A549 (cell line): ENCODE results near the gene RECK. TPM values are rescaled to one million over a fixed set of nuclear protein-coding genes. Genes with fewer than 3 reads are reported as not detected.

Experiments
- ATAC-seq, 2 experiments: fragments of 200-7000 bp in 1 of 2; fragments of >200 bp in 1 of 2; cut with Nextera tagmentation in 1 of 2; cut with Tn5 transposase in 1 of 2; 3 replicates each; pipeline versions ENCODE4 v1.8.0 to v1.9.1; 2018 to 2020; ENCODE audit warnings: mild to moderate bottlenecking in 1 of 2, moderate library complexity in 1 of 2
- CTCF ChIA-PET: fragments of 300-600 bp; sonication (Branson Sonifier 250); formaldehyde crosslinking; extraction: SDS; loops from one replicate; lab custom pipeline; 2021; ENCODE audit warnings: antibody characterized with exemption, inconsistent platforms; lab: Yijun Ruan, JAX
- POLR2A ChIA-PET: fragments of 350-600 bp; formaldehyde crosslinking; extraction: SDS; loops from one replicate; lab custom pipeline; 2021; ENCODE audit warnings: antibody characterized with exemption, inconsistent platforms; lab: Yijun Ruan, JAX
- DNase-seq, 2 experiments: peaks; one replicate each; pipeline versions ENCODE4 v3.0.0 to v3.0.0-alpha.2; 2011 to 2016; ENCODE audit warnings: low read depth in 1 of 2, low spot score in 1 of 2
- FAIRE-seq: peaks from 2 replicates; lab custom pipeline; 2011; peaks lifted over from hg19 to GRCh38; lab: Jason Lieb, UNC
- H3K27ac ChIP-seq, 2 experiments: fragments of >200 bp; sonication (Bioruptor Twin); formaldehyde crosslinking; 3 replicates each; pipeline ENCODE4 v1.5.1; 2016 to 2017
- H3K4me1 ChIP-seq: fragments of >200 bp; sonication (Bioruptor Twin); formaldehyde crosslinking; 3 replicates; pipeline ENCODE4 v1.6.1; 2016
- H3K4me2 ChIP-seq: fragments of >200 bp; sonication (Bioruptor Twin); formaldehyde crosslinking; 3 replicates; pipeline ENCODE4 v1.6.1; 2016
- H3K4me3 ChIP-seq: fragments of >200 bp; sonication (Bioruptor Twin); formaldehyde crosslinking; 3 replicates; pipeline ENCODE4 v1.5.1; 2016
- H3K9me3 ChIP-seq: fragments of >200 bp; sonication (Bioruptor Twin); formaldehyde crosslinking; 3 replicates; pipeline ENCODE4 v1.6.1; 2016
- CEBPB ChIP-seq, 2 experiments: fragments of >200 bp in 1 of 2; sonication (Bioruptor Twin) in 1 of 2; formaldehyde crosslinking in 1 of 2; IDR thresholded peaks; 2 replicates each; pipeline ENCODE4 v1.6.1; 2012 to 2016
- CHD2 ChIP-seq: fragments of 150-350 bp; IDR thresholded peaks from 2 replicates; pipeline ENCODE4 v1.6.1; 2014; ENCODE audit warnings: low read length; ENCODE audit not compliant: partially characterized antibody
- EHF ChIP-seq: fragments of 250-450 bp; sonication (Bioruptor Pico); IDR thresholded peaks from 2 replicates; pipeline ENCODE4 v1.5.0; 2020; ENCODE audit warnings: mild to moderate bottlenecking
- EP300 ChIP-seq, 2 experiments: fragments of >200 bp; sonication (Bioruptor Twin); formaldehyde crosslinking; IDR thresholded peaks; 2 replicates in 1 of 2; 3 replicates in 1 of 2; pipeline ENCODE4 v1.6.1; 2016 to 2017
- GATA3 ChIP-seq: IDR thresholded peaks from 2 replicates; pipeline ENCODE4 v1.6.1; 2012; ENCODE audit warnings: borderline replicate concordance
- HEYL ChIP-seq: fragments of 250-450 bp; sonication (Bioruptor Pico); IDR thresholded peaks from 2 replicates; pipeline ENCODE4 v1.8.0; 2021; ENCODE audit warnings: mild to moderate bottlenecking, moderate library complexity
- HOXB13 ChIP-seq: fragments of 250-450 bp; sonication (Bioruptor Pico); IDR thresholded peaks from 2 replicates; pipeline ENCODE4 v1.5.0; 2020; ENCODE audit warnings: low read depth, mild to moderate bottlenecking, moderate library complexity
- JUNB ChIP-seq: fragments of >200 bp; sonication (Bioruptor Twin); formaldehyde crosslinking; IDR thresholded peaks from 2 replicates; pipeline ENCODE4 v1.6.1; 2016
- KDM5A ChIP-seq: fragments of 200-600 bp; sonication (generic); IDR thresholded peaks from 2 replicates; pipeline ENCODE4 v1.6.1; 2016; ENCODE audit warnings: antibody characterized with exemption, mild to moderate bottlenecking
- MYC ChIP-seq: IDR thresholded peaks from 2 replicates; pipeline ENCODE4 v1.6.1; 2012; ENCODE audit warnings: mild to moderate bottlenecking, inconsistent platforms, low read length, improper control_type of control experiment, borderline replicate concordance
- NR3C1 ChIP-seq: fragments of >200 bp; sonication (Bioruptor Twin); formaldehyde crosslinking; IDR thresholded peaks from 3 replicates; pipeline ENCODE4 v1.6.1; 2017
- PHF8 ChIP-seq: fragments of 200-600 bp; sonication (generic); IDR thresholded peaks from 2 replicates; pipeline ENCODE4 v1.6.1; 2016; ENCODE audit warnings: low read depth, mild to moderate bottlenecking, antibody characterized with exemption, moderate library complexity, borderline replicate concordance
- RAD21 ChIP-seq, 2 experiments: fragments of >200 bp in 1 of 2; sonication (Bioruptor Twin) in 1 of 2; formaldehyde crosslinking in 1 of 2; IDR thresholded peaks in 1 of 2; conservative IDR thresholded peaks in 1 of 2; 2 replicates in 1 of 2; 3 replicates in 1 of 2; pipeline ENCODE4 v1.6.1; 2012 to 2018; ENCODE audit warnings: inconsistent platforms in 1 of 2
- RARB ChIP-seq: fragments of 250-450 bp; sonication (Bioruptor Pico); IDR thresholded peaks from 2 replicates; pipeline ENCODE4 v1.8.0; 2021; ENCODE audit warnings: mild to moderate bottlenecking, moderate library complexity
- RNF2 ChIP-seq: fragments of 200-600 bp; sonication (generic); IDR thresholded peaks from 2 replicates; pipeline ENCODE4 v1.6.1; 2016; ENCODE audit warnings: low read depth, mild to moderate bottlenecking, antibody characterized with exemption, moderate library complexity, borderline replicate concordance
- SMC3 ChIP-seq: fragments of >200 bp; sonication (Bioruptor Twin); formaldehyde crosslinking; IDR thresholded peaks from 3 replicates; pipeline ENCODE4 v1.6.1; 2018; ENCODE audit warnings: inconsistent platforms
- ZFP36 ChIP-seq: fragments of 450-650 bp; IDR thresholded peaks from 2 replicates; pipeline ENCODE4 v1.6.1; 2014; ENCODE audit warnings: borderline replicate concordance; ENCODE audit not compliant: partially characterized antibody
- WGBS: methylation state at CpG from one replicate; pipeline ENCODE4 v1.1.6; 2017; ENCODE audit errors: missing lambda C conversion rate; 5-methylcytosine and 5-hydroxymethylcytosine counted together
- polyA plus RNA-seq, 4 experiments: library from polyadenylated mRNA; depleted of rRNA in 3 of 4; stranded (reverse); fragments of >200 nt; fragmentation: RNase III in 1 of 4; extraction: RNeasy Plus Mini Kit Qiagen cat#74134 plus additional on column Dnase treatment in 1 of 4; gene quantifications; 2 replicates in 3 of 4; 3 replicates in 1 of 4; pipeline ENCODE4 v1.2.3, GENCODE V29; 2011 to 2017
- TF ChIP-seq, protein P1 (sequence below): IDR thresholded peaks from 2 replicates; pipeline ENCODE4 v1.6.1; 2012
- TF ChIP-seq, protein P2 (sequence below): fragments of 250-450 bp; sonication (Bioruptor Pico); IDR thresholded peaks from 2 replicates; pipeline ENCODE4 v1.5.0; 2021; ENCODE audit warnings: mild to moderate bottlenecking, moderate library complexity, borderline replicate concordance
- TF ChIP-seq, protein P3 (sequence below): fragments of >200 bp; sonication (Bioruptor Twin); formaldehyde crosslinking; IDR thresholded peaks from 3 replicates; pipeline ENCODE4 v1.5.1; 2016
- TF ChIP-seq, protein P4 (sequence below): fragments of >200 bp; sonication (Bioruptor Twin); formaldehyde crosslinking; IDR thresholded peaks from 3 replicates; pipeline ENCODE4 v1.6.1; 2016
- TF ChIP-seq, protein P5 (sequence below): fragments of 250-450 bp; sonication (Bioruptor Pico); IDR thresholded peaks from 2 replicates; pipeline ENCODE4 v1.5.0; 2020; ENCODE audit warnings: low read depth, mild to moderate bottlenecking, moderate library complexity
- TF ChIP-seq, protein P6 (sequence below): IDR thresholded peaks from 2 replicates; pipeline ENCODE4 v1.6.1; 2012; ENCODE audit warnings: low read depth, borderline replicate concordance

The RECK gene
- polyA plus RNA-seq, 2 of the 4 experiments (the other 2 are of a cell fraction) = 5.0 to 8.7 TPM

DNA sequence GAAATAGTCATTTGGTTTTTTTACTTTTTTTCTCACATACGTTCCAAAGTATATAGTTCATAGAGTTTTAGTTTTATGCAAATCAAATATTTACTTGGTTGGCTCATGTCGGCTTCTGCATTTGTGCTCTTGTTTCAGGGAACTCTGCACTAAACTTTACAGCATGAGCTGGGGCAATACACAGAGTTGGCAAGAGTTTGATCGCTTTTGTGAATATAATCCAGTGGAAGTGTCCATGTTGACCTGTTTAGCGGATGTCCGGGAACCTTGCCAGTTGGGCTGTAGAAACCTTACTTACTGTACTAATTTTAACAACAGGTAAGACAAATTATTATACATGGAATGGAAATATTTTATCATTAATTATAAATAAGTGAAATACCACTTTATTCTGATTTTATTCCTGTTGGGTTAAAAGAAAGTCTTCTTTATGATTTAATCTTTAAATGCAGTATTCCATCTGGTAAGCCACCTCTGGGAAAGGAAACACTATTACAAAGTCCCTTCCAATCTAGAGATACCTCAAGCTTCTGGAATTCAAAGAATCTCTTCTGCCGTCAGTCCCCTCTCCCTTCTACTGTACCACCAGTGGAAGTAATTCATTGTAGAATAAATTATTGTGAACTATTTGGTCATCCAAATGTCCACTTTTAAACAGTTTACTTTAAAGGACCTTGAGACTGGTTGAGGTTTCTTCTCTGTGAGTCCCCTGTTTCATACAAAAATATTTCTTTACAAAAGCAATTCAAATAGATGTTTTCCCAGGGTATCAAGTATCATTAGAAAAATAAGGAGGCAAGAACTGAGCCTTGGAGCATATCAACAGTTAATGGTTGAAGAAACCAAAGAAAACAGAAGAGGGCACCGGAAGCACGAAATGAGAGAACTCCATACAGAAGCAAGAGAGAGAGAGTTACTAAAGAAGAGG lies 54.6 kb downstream of the RECK start:
- peak; percentile 13 for FAIRE-seq
- peak overlapping the region; percentile 45 to 72; a peak in 5 of 6 replicates for H3K27ac ChIP-seq
- POLR2A ChIA-PET = no interaction called here
- TF ChIP-seq, protein P1, sequence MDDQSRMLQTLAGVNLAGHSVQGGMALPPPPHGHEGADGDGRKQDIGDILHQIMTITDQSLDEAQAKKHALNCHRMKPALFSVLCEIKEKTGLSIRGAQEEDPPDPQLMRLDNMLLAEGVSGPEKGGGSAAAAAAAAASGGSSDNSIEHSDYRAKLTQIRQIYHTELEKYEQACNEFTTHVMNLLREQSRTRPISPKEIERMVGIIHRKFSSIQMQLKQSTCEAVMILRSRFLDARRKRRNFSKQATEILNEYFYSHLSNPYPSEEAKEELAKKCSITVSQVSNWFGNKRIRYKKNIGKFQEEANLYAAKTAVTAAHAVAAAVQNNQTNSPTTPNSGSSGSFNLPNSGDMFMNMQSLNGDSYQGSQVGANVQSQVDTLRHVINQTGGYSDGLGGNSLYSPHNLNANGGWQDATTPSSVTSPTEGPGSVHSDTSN = no peak
- TF ChIP-seq CHD2 = no peak
- no peak for TF ChIP-seq CEBPB (IDR thresholded peaks at IDR 0.05)
- no peak for TF ChIP-seq EHF (CRISPR knock-in tag)
- no peak for TF ChIP-seq PHF8
- no peak for TF ChIP-seq RARB (CRISPR knock-in tag)
- no peak for TF ChIP-seq KDM5A
- no peak for TF ChIP-seq JUNB
- no peak for TF ChIP-seq GATA3
- peak; percentile 45 for TF ChIP-seq SMC3
- TF ChIP-seq HEYL (CRISPR knock-in tag) = no peak
- TF ChIP-seq ZFP36 = no peak
- TF ChIP-seq EP300 (IDR thresholded peaks at IDR 0.05) = no peak
- TF ChIP-seq RAD21 (conservative IDR thresholded peaks at IDR 0.05 in 1 of 2, IDR thresholded peaks at IDR 0.05 in 1 of 2) = peak; percentile 49; a peak in 4 of 5 replicates
- TF ChIP-seq, protein P2, sequence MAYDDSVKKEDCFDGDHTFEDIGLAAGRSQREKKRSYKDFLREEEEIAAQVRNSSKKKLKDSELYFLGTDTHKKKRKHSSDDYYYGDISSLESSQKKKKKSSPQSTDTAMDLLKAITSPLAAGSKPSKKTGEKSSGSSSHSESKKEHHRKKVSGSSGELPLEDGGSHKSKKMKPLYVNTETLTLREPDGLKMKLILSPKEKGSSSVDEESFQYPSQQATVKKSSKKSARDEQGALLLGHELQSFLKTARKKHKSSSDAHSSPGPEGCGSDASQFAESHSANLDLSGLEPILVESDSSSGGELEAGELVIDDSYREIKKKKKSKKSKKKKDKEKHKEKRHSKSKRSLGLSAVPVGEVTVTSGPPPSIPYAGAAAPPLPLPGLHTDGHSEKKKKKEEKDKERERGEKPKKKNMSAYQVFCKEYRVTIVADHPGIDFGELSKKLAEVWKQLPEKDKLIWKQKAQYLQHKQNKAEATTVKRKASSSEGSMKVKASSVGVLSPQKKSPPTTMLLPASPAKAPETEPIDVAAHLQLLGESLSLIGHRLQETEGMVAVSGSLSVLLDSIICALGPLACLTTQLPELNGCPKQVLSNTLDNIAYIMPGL (CRISPR knock-in tag) = no peak
- no peak for TF ChIP-seq HOXB13
- TF ChIP-seq, protein P3, sequence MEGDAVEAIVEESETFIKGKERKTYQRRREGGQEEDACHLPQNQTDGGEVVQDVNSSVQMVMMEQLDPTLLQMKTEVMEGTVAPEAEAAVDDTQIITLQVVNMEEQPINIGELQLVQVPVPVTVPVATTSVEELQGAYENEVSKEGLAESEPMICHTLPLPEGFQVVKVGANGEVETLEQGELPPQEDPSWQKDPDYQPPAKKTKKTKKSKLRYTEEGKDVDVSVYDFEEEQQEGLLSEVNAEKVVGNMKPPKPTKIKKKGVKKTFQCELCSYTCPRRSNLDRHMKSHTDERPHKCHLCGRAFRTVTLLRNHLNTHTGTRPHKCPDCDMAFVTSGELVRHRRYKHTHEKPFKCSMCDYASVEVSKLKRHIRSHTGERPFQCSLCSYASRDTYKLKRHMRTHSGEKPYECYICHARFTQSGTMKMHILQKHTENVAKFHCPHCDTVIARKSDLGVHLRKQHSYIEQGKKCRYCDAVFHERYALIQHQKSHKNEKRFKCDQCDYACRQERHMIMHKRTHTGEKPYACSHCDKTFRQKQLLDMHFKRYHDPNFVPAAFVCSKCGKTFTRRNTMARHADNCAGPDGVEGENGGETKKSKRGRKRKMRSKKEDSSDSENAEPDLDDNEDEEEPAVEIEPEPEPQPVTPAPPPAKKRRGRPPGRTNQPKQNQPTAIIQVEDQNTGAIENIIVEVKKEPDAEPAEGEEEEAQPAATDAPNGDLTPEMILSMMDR = peak; percentile 35
- TF ChIP-seq, protein P4, sequence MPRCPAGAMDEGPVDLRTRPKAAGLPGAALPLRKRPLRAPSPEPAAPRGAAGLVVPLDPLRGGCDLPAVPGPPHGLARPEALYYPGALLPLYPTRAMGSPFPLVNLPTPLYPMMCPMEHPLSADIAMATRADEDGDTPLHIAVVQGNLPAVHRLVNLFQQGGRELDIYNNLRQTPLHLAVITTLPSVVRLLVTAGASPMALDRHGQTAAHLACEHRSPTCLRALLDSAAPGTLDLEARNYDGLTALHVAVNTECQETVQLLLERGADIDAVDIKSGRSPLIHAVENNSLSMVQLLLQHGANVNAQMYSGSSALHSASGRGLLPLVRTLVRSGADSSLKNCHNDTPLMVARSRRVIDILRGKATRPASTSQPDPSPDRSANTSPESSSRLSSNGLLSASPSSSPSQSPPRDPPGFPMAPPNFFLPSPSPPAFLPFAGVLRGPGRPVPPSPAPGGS = no peak
- TF ChIP-seq, protein P5, sequence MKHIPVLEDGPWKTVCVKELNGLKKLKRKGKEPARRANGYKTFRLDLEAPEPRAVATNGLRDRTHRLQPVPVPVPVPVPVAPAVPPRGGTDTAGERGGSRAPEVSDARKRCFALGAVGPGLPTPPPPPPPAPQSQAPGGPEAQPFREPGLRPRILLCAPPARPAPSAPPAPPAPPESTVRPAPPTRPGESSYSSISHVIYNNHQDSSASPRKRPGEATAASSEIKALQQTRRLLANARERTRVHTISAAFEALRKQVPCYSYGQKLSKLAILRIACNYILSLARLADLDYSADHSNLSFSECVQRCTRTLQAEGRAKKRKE (CRISPR knock-in tag) = no peak
- TF ChIP-seq, protein P6, sequence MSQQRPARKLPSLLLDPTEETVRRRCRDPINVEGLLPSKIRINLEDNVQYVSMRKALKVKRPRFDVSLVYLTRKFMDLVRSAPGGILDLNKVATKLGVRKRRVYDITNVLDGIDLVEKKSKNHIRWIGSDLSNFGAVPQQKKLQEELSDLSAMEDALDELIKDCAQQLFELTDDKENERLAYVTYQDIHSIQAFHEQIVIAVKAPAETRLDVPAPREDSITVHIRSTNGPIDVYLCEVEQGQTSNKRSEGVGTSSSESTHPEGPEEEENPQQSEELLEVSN = no peak
- TF ChIP-seq RNF2 = no peak
- TF ChIP-seq NR3C1 = no peak
- TF ChIP-seq MYC = no peak
- TF ChIP-seq, all 56 proteins: peak for 3
- Histone ChIP-seq H3K4me1 (peaks cover 31% of the 10 kb centered on the region; the same call in 2 of the 3 replicates), H3K4me2 (peak overlapping the region; percentile 62), H3K4me3 (no peak overlapping the region), H3K9me3 (no peaks in the 10 kb centered on the region)
- DNase-seq (peak in 1 of 2 experiments; percentile 58), ATAC-seq (peak; percentile 71 to 91; a peak in 5 of 6 replicates)
- CTCF ChIA-PET = interaction anchor here (0.7 to 6.3 kb wide), 8 partner anchors 10 to 100 kb away, joined by 3 to 58 read pairs (median 4); partner anchors contain the start of genes CLTA and GLIPR2
- 31% methylated on average over 8 of the region's 8 CpGs for WGBS
